GM18498 (cell line): Measurements from ENCODE around the gene NPHS1.
"Not testable (repeated sequence)": the region's sequence is repeated elsewhere in the genome, so short reads cannot be mapped to it uniquely, and the experiment has no call there.

ENCODE experiments used
- ATAC-seq: cut with Tn5 transposase; IDR thresholded peaks from one replicate; pipeline ENCODE4 v1.9.1; 2021; ENCODE audit warnings: mild to moderate bottlenecking, moderate library complexity; ENCODE audit not compliant: unreplicated experiment

NPHS1 gene

GRCh38 chr19:35816262-35816661 lies 36.0 kb downstream of the NPHS1 start:
- ATAC-seq = no peak

GRCh38 chr19:35813043-35813890 lies 39.0 kb downstream of the NPHS1 start:
- no peak for ATAC-seq

- ATAC-seq = no peak
These were observed 39.9 kb downstream of the NPHS1 start, which contains the start of gene PRODH2 for GRCh38 chr19:35812220-35813042. PRODH2 (minus strand) TSS chr19:35812845; CDS start chr19:35812805, 40 bp downstream.

GRCh38 chr19:35811317-35812219 lies 40.7 kb downstream of the NPHS1 start:
- no peak for ATAC-seq

GRCh38 chr19:35807633-35808032 lies 44.7 kb downstream of the NPHS1 start:
- ATAC-seq = no peak

GRCh38 chr19:35806597-35806996 lies 45.7 kb downstream of the NPHS1 start:
- ATAC-seq = no peak

- ATAC-seq = no peak
These were observed 46.7 kb downstream of the NPHS1 start for GRCh38 chr19:35805526-35806102.

GRCh38 chr19:35801828-35802227 lies 50.5 kb downstream of the NPHS1 start:
- ATAC-seq = no peak

- ATAC-seq = no peak
These were observed 54.6 kb downstream of the NPHS1 start for GRCh38 chr19:35797663-35798062.

- no peak for ATAC-seq
These were observed 55.4 kb downstream of the NPHS1 start for GRCh38 chr19:35796645-35797542.

GRCh38 chr19:35795564-35795963 lies 56.7 kb downstream of the NPHS1 start:
- ATAC-seq = not testable (repeated sequence)

- no peak for ATAC-seq
These were observed 58.7 kb downstream of the NPHS1 start for GRCh38 chr19:35793381-35794165.

GRCh38 chr19:35792888-35793287 lies 59.4 kb downstream of the NPHS1 start:
- ATAC-seq = no peak

GRCh38 chr19:35792312-35792711 lies 60.0 kb downstream of the NPHS1 start:
- no peak for ATAC-seq

GRCh38 chr19:35791814-35792279 lies 60.5 kb downstream of the NPHS1 start:
- ATAC-seq = no peak

- ATAC-seq = no peak
These were observed 61.1 kb downstream of the NPHS1 start for GRCh38 chr19:35790981-35791813.
